Endothelial cell of umbilical vein (primary cell): Measurements from ENCODE around the gene PVR. TPM values are rescaled to one million over a fixed set of nuclear protein-coding genes. Genes with fewer than 3 reads are reported as not detected.

Experiments
- BruUV-seq: library from RNA; stranded (reverse); fragments of 400-500 nt; replicated peaks from 2 replicates; lab custom pipeline; 2021; lab: Mats Ljungman, UMichigan
- CTCF ChIA-PET: fragments of 300-600, 350-600 bp; sonication (Branson Sonifier 250); formaldehyde crosslinking; loops from one replicate; lab custom pipeline; 2021; ENCODE audit warnings: antibody characterized with exemption, inconsistent platforms; lab: Charles Lee
- POLR2A ChIA-PET: fragments of 300-600, 350-600 bp; sonication (Branson Sonifier 250); formaldehyde crosslinking; loops from one replicate; lab custom pipeline; 2021; ENCODE audit warnings: antibody characterized with exemption, inconsistent platforms; lab: Charles Lee
- DNase-seq: peaks from one replicate; pipeline ENCODE4 v3.0.0-alpha.2; 2011; ENCODE audit warnings: low read depth, low spot score
- FAIRE-seq: peaks from 2 replicates; lab custom pipeline; 2011; peaks lifted over from hg19 to GRCh38; lab: Jason Lieb, UNC
- H2AFZ ChIP-seq: 2 replicates; pipeline ENCODE4 v1.6.0; 2012; ENCODE audit warnings: low read depth, low read length, control low read depth, inconsistent platforms
- H3K27ac ChIP-seq: 2 replicates; pipeline ENCODE4 v1.5.1; 2011; ENCODE audit warnings: low read depth, mild to moderate bottlenecking, control low read depth, low read length, moderate library complexity; ENCODE audit not compliant: insufficient read depth
- H3K27me3 ChIP-seq, 2 experiments: 2 replicates each; pipeline versions ENCODE4 v1.6.0 to v1.6.1; 2011; ENCODE audit warnings: low read length in 2 of 2, mixed read lengths in 1 of 2; ENCODE audit not compliant: control insufficient read depth in 2 of 2, insufficient read depth in 2 of 2
- H3K36me3 ChIP-seq, 2 experiments: 2 replicates in 1 of 2; 3 replicates in 1 of 2; pipeline ENCODE4 v1.5.1; 2011; ENCODE audit warnings: low read length in 2 of 2, mild to moderate bottlenecking in 1 of 2, moderate library complexity in 1 of 2; ENCODE audit not compliant: control insufficient read depth in 2 of 2, insufficient read depth in 2 of 2; ENCODE audit errors: extremely low read depth in 1 of 2
- H3K4me1 ChIP-seq: 3 replicates; pipeline ENCODE4 v1.5.1; 2011; ENCODE audit warnings: mild to moderate bottlenecking, low read length; ENCODE audit not compliant: control insufficient read depth, insufficient read depth; ENCODE audit errors: extremely low read depth
- H3K4me2 ChIP-seq: 2 replicates; pipeline ENCODE4 v1.6.1; 2011; ENCODE audit warnings: low read length, control low read depth, mixed read lengths; ENCODE audit not compliant: insufficient read depth
- H3K4me3 ChIP-seq, 3 experiments: fragments of 200-600 bp in 1 of 3; sonication (generic), shearing (Covaris generic) in 1 of 3; replicated peaks in 1 of 3; 2 replicates each; pipeline ENCODE4 v1.5.1; 2011 to 2016; ENCODE audit warnings: control low read depth in 3 of 3, low read length in 3 of 3, mild to moderate bottlenecking in 2 of 3, inconsistent platforms in 1 of 3, low read depth in 1 of 3, moderate library complexity in 1 of 3; ENCODE audit not compliant: insufficient read depth in 1 of 3
- H3K79me2 ChIP-seq: 2 replicates; pipeline ENCODE4 v1.6.0; 2012; ENCODE audit warnings: low read length, inconsistent platforms; ENCODE audit not compliant: control insufficient read depth, insufficient read depth
- H3K9ac ChIP-seq: replicated peaks from 2 replicates; pipeline ENCODE3; 2011; ENCODE audit warnings: low read length, control low read depth; ENCODE audit not compliant: insufficient read depth; ENCODE audit errors: extremely low read depth
- H3K9me1 ChIP-seq: replicated peaks from 3 replicates; pipeline ENCODE4 v1.6.0; 2011; ENCODE audit warnings: mild to moderate bottlenecking, low read length; ENCODE audit not compliant: control insufficient read depth, insufficient read depth; ENCODE audit errors: extremely low read depth
- H3K9me3 ChIP-seq: replicated peaks from 2 replicates; pipeline ENCODE4 v1.5.1; 2012; ENCODE audit warnings: low read length, inconsistent platforms; ENCODE audit not compliant: control insufficient read depth, insufficient read depth
- H4K20me1 ChIP-seq: replicated peaks from 2 replicates; pipeline ENCODE3; 2011; ENCODE audit warnings: mild to moderate bottlenecking, low read length; ENCODE audit not compliant: control insufficient read depth, insufficient read depth; ENCODE audit errors: extremely low read depth
- CTCF ChIP-seq, 2 donors: IDR thresholded peaks; 1 replicate in 1 of 2; 2 replicates in 1 of 2; pipeline ENCODE4 v1.5.1; 2011; ENCODE audit warnings: low read length in 2 of 2, mild to moderate bottlenecking in 2 of 2, moderate library complexity in 2 of 2, control low read depth in 1 of 2, inconsistent platforms in 1 of 2, low read depth in 1 of 2; ENCODE audit not compliant: insufficient read depth in 1 of 2; ENCODE audit errors: extremely low read depth in 1 of 2
- EZH2 ChIP-seq: IDR thresholded peaks from 2 replicates; pipeline ENCODE4 v1.6.1; 2012; ENCODE audit warnings: borderline replicate concordance, low read depth, mild to moderate bottlenecking, moderate library complexity, low read length, inconsistent platforms; ENCODE audit not compliant: severe bottlenecking
- FOS ChIP-seq: IDR thresholded peaks from 2 replicates; pipeline ENCODE4 v1.6.1; 2011; ENCODE audit warnings: mild to moderate bottlenecking, low read length, moderate library complexity, borderline replicate concordance; ENCODE audit not compliant: insufficient read depth
- GATA2 ChIP-seq: IDR thresholded peaks from 2 replicates; pipeline ENCODE4 v1.7.0; 2011; ENCODE audit warnings: low read depth, mild to moderate bottlenecking, moderate library complexity, mixed read lengths, low read length; ENCODE audit not compliant: insufficient read length, insufficient read depth
- JUN ChIP-seq: IDR thresholded peaks from 2 replicates; pipeline ENCODE4 v1.6.1; 2011; ENCODE audit warnings: borderline replicate concordance, low read depth; ENCODE audit not compliant: insufficient read length, insufficient read depth
- MAX ChIP-seq: IDR thresholded peaks from 2 replicates; pipeline ENCODE4 v1.6.1; 2011; ENCODE audit not compliant: insufficient read depth, insufficient read length
- MYC ChIP-seq: IDR thresholded peaks from one replicate; pipeline ENCODE4 v1.6.1; 2011; ENCODE audit warnings: mild to moderate bottlenecking, low read depth, low read length
- POLR2A ChIP-seq: IDR thresholded peaks from 2 replicates; pipeline ENCODE4 v1.6.1; 2012; ENCODE audit warnings: low read depth, mild to moderate bottlenecking, control low read depth, low read length
- POLR2AphosphoS5 ChIP-seq: IDR thresholded peaks from 2 replicates; pipeline ENCODE4 v1.6.1; 2012; ENCODE audit warnings: low read depth, mild to moderate bottlenecking, control low read depth, low read length, moderate library complexity; ENCODE audit not compliant: insufficient read depth
- dilution Hi-C: fragments of 300-500 bp; cut with MboI; formaldehyde crosslinking; loops from one replicate; pipeline ENCODE4 v1.15.0; 2019; ENCODE audit warnings: low sequenced_read_pairs; ENCODE audit not compliant: extremely low pct_ligation_motif_present
- intact Hi-C: fragments of 100-400 bp; cut with micrococcal nuclease; formaldehyde crosslinking; loops from one replicate; pipeline ENCODE4 v1.10.0; 2022
- polyA plus RNA-seq, 4 experiments: library from polyadenylated mRNA; depleted of rRNA in 3 of 4; stranded (reverse) in 3 of 4; unstranded in 1 of 4; fragments of >200 nt; gene quantifications; 2 replicates each; pipeline versions ENCODE4 v1.2.1 to v1.2.3, GENCODE V29; 2011 to 2012; ENCODE audit warnings: missing spikeins in 1 of 4
- total RNA-seq: library from RNA; stranded (reverse); gene quantifications from 2 replicates; pipeline ENCODE4 v1.2.3, GENCODE V29; 2021

The PVR gene
- total and polyA plus RNA-seq, 2 donors (not counting 3 experiments of a cell fraction or from before 2014, with no cell fraction given) = 133 to 226 TPM

GRCh38 chr19:44653343-44653742 is 9.6 kb downstream of the PVR start:
- H3K27ac ChIP-seq = no peak overlapping the region
- no peaks in the 10 kb centered on the region for H3K27me3 ChIP-seq
- no peak overlapping the region for H3K4me3 ChIP-seq
- no peak overlapping the region for H3K9ac ChIP-seq
- dilution Hi-C loops = no loop called here
- peaks cover 46 to 49% of the 10 kb centered on the region in 2 experiments for H3K36me3 ChIP-seq
- H2AFZ ChIP-seq = no peak overlapping the region
- intact Hi-C loops = no loop called here
- H4K20me1 ChIP-seq = no peaks in the 10 kb centered on the region
- H3K9me3 ChIP-seq = no peaks in the 10 kb centered on the region
- H3K4me2 ChIP-seq = no peak overlapping the region
- POLR2A ChIA-PET = no interaction called here
- DNase-seq = no peak
- H3K9me1 ChIP-seq = no peaks in the 10 kb centered on the region
- FAIRE-seq = no peak
- CTCF ChIA-PET = interaction anchor here (1.5 to 13.3 kb wide), 6 partner anchors 43 to 188 kb away, joined by 3 to 272 read pairs (median 6); no protein-coding TSS in a partner anchor
- peaks cover 42% of the 10 kb centered on the region for H3K79me2 ChIP-seq
- H3K4me1 ChIP-seq = peaks cover 7% of the 10 kb centered on the region
- BruUV-seq = no TSS peak
- TF ChIP-seq GATA2 (no peak), JUN (no peak), FOS (no peak), POLR2A (no peak), CTCF (IDR thresholded peaks at IDR 0.05; ENCODE audit: extremely low read depth in 1 of 2, insufficient read depth in 1 of 2, low read depth in 1 of 2, low read length in 2 of 2) (no peak), POLR2AphosphoS5 (no peak), MYC (no peak), EZH2 (no peak), MAX (no peak)
